HG02852 (cell line): ENCODE results near the gene ITGA3.

Experiments
- ATAC-seq: cut with Tn5 transposase; IDR thresholded peaks from one replicate; pipeline ENCODE4 v1.9.1; 2021; ENCODE audit warnings: mild to moderate bottlenecking, moderate library complexity; ENCODE audit not compliant: unreplicated experiment

ITGA3 gene

DNA sequence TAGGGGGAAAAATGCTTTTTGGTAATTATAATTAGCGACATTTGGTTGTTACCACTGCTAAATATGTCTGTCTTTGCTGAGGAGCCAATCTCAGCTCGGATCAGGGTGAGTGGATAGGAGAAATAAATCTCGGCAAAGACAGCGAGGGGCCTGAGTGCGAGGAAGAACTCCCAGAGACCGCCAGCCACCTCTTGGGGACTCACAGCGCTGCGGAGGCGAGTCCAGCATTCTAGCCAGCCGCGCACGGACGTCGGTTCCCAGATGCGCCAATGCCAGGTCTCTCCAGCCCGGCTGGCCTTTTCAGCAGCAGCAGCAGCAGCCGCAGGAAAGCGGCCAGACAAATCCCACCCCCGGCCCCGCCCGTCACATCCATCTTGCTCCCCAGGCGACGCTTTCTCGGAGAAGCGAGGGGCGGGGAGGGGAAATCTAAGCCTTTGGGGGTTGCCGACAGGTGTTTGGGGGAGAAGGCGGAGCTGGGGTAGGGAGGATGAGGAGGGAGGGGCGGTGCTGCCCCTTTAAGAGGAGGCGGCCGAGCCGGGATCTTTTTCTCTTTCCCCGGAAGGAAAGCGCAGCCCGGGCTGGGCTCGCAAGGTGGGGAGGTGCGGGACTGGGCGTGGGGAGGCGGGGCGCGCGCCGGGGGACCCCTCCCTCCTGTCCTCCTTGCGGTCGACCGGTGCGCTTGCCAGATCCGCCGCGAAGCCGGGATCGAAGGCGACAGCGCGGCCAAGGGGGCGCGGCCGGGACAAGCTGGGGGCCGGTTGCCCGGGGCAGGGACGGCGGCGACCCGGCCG is at the start of gene ITGA3:
TSS of gene ITGA3 (plus strand) at position 685 of the 791 bp plus-strand sequence. CDS start 330 bp downstream, outside the sequence.
- peak; percentile 50 for ATAC-seq

DNA sequence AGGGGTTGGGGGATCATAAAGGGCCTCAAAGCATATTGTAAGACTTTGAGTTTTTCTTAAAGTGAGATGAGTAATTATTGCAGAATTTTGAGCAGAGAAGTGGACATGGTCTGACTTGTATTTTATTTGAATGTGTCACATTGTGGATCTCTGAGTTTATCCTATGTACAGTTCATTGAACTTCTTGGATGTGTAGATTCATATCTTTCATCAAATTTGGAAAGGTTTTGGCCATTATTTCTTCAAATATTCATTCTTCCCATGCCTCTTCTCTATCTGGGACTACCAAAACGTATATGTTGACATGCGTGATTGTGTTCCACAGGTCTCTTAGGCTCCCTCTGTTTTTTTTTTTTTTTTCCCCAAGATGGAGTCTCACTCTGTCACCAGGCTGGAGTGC is 46.6 kb upstream of the ITGA3 start:
- ATAC-seq, result no peak

- ATAC-seq, result no peak
These were observed 42.8 kb upstream of the ITGA3 start for GRCh38 chr17:50013079-50013478.

GRCh38 chr17:50014471-50015088 is 41.3 kb upstream of the ITGA3 start:
- no peak for ATAC-seq

DNA sequence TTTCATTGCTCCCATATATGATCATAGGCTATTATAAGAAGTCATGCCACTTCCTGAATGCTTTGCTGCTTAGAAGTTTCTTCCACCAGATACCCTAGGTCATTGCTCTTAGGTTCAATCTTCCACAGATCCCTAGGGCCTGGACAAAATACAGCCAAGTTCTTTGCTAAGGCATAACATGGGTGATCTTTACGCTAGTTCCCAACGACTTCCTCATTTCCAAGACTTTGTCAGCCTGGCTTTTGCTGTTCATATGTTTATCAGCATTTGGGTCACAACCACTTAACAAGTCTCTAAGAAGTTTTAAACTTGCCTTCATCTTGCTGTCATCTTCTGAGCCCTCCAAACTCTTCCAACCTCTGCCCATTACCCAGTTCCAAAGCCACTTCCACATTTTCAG is 40.8 kb upstream of the ITGA3 start:
- no peak for ATAC-seq

DNA sequence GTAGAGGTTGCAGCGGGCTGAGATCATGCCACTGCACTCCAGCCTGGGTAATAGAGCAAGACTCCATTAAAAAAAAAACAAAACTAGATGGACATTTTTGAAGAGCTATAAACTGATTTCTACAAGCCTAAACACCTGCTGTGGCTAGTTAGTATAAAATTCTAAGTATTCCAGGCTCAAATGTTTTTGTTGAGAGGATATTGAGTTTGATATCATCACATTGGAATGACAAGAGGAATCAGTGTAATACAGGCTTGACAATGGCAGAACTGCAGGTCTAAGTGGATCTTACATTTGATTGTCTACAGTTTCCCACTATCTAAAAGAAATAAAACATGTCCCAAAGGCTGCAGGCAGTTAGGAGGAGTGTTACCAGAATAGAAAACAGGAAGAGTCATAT is 37.0 kb upstream of the ITGA3 start:
- ATAC-seq, result no peak

GRCh38 chr17:50020841-50021599 is 34.9 kb upstream of the ITGA3 start:
- ATAC-seq, result no peak

GRCh38 chr17:50021681-50022370 is 34.1 kb upstream of the ITGA3 start:
- no peak for ATAC-seq

- ATAC-seq, result no peak
These were observed 33.3 kb upstream of the ITGA3 start for GRCh38 chr17:50022463-50023130.

DNA sequence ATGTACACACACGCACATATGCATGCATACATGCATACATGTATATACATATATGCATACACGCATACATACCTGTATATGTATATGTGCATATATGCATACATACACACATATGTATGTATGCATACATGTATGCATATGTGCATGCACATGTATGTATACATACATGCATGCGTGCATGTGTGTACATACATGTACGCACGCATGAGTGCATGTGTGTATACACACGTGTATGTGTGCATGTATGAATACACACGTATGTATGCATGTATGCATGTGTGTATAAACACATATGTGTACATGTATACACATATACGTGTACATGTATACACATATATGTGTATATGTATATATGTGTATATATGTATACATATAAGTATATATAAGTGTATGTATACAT is 32.4 kb upstream of the ITGA3 start:
- no peak for ATAC-seq

DNA sequence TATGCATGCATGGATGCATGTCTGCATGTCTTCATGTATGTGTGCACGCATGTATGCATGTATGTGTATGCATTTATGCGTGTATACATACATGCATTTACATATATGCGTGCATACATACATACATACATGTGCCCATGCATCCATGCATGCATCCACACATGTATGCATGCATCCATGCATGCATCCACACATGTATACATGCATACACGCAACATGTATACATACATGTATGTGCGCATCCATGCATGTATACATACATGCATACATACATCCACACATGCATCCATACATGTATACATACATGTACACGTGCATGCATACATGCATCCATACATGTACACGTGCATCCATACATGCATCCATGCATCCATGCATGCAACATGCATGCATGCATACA is 31.1 kb upstream of the ITGA3 start:
- ATAC-seq, result no peak

GRCh38 chr17:50026046-50026675 is 29.7 kb upstream of the ITGA3 start:
- no peak for ATAC-seq

DNA sequence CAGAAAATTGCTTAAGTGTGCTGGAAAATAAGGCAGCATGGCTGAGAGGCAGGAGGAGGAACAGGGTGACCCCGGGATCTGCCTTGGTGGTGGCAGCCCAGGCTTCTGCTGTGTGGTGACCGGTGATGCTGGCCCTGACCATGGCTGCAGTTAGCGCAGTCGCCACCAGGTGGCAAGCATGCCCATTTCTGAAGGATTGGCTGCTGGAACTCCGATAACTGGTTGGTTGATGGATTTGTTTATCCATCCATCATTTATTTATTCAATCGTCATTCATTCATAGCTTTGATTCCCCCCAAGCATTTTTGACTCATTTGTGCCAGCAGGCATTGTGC is 29.1 kb upstream of the ITGA3 start:
- no peak for ATAC-seq

- no peak for ATAC-seq
These were observed 28.6 kb upstream of the ITGA3 start for GRCh38 chr17:50027172-50027880.

GRCh38 chr17:50027881-50028735 is 27.8 kb upstream of the ITGA3 start:
- no peak for ATAC-seq

GRCh38 chr17:50028736-50029120 is 27.2 kb upstream of the ITGA3 start:
- no peak for ATAC-seq

- no peak for ATAC-seq
These were observed 26.7 kb upstream of the ITGA3 start for GRCh38 chr17:50029185-50029584.

GRCh38 chr17:50033316-50033715 is 22.6 kb upstream of the ITGA3 start:
- no peak for ATAC-seq
